ENCODE data around the gene FOXN1.
"Not testable (repeated sequence)": the region's sequence is repeated elsewhere in the genome, so short reads cannot be mapped to it uniquely, and the experiment has no call there.

Gene FOXN1, protein sequence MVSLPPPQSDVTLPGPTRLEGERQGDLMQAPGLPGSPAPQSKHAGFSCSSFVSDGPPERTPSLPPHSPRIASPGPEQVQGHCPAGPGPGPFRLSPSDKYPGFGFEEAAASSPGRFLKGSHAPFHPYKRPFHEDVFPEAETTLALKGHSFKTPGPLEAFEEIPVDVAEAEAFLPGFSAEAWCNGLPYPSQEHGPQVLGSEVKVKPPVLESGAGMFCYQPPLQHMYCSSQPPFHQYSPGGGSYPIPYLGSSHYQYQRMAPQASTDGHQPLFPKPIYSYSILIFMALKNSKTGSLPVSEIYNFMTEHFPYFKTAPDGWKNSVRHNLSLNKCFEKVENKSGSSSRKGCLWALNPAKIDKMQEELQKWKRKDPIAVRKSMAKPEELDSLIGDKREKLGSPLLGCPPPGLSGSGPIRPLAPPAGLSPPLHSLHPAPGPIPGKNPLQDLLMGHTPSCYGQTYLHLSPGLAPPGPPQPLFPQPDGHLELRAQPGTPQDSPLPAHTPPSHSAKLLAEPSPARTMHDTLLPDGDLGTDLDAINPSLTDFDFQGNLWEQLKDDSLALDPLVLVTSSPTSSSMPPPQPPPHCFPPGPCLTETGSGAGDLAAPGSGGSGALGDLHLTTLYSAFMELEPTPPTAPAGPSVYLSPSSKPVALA

DNA sequence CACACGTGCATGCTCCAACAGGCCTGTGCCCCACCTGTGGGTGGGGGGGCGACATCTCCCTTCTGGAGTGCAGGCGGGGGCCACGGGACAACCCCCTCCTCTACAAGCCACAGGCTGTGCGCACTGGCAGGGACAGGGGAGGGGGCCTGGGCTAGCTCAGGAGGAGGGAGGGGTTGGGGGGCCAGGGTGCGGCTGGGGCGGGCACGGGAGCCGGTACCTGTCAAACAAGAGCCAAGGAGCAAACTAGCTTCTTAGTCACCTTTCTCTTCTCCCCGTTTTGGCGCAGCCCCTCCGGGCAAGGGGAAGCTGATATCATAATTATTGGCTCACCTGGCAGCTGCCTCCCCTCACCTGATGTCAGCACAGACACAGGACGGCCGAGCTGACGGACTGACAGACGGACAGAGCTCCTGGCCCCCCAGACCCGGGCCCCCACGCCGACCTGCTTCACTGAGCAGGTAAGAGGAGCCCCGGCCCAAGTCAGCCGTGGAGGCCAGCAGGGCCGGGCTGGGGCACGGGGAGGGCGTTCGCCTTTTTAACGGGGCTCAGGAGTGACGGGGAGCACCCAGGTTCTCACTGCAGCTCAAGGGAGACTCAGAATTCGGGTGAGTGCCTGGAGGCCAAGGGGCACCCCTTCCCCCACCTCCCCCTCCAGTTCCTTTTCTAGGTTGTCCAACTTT, at the start of gene FOXN1:
Gene FOXN1 (plus strand): TSS at position 363 of the 680 bp plus-strand sequence. CDS start 17,622 bp downstream, outside the sequence.
- no peak for DNase-seq

GRCh38 chr17:28457890-28458289, 48.3 kb upstream of the FOXN1 start:
- no peak for DNase-seq

DNA sequence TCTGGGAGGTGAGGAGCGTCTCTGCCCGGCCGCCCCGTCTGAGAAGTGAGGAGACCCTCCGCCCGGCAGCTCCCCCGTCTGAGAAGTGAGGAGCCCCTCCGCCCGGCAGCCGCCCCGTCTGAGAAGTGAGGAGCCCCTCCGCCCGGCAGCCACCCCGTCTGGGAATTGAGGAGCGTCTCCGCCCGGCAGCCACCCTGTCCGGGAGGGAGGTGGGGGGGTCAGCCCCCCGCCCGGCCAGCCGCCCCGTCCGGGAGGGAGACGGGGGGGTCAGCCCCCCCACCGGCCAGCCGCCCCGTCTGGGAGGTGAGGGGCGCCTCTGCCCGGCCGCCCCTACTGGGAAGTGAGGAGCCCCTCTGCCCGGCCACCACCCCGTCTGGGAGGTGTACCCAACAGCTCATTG, 47.3 kb upstream of the FOXN1 start:
- not testable (repeated sequence) for DNase-seq

DNA sequence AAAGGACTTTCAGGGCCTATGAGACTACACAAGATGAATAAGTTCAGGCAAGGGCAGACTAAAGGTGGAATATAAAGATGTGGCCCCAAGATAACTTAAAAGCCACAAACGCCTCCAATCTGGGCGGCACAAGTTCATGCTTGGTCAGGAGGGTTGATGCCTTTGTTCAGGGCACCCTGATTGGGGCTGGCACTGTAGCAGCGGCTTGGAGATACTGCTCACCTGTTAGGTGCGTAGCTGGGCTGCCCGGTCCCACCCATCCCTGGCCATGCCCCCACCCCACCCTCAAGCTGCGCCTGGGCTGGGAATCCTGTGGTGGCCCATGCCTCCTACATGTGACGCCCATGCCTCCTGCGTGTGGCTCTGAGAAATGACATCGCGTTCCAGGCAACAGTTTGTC, 45.2 kb upstream of the FOXN1 start:
- DNase-seq = no peak

GRCh38 chr17:28466001-28466400, 40.1 kb upstream of the FOXN1 start:
- no peak for DNase-seq

- no peak for DNase-seq
These were observed 39.6 kb upstream of the FOXN1 start for GRCh38 chr17:28466521-28467048.

- DNase-seq = no peak
These were observed 38.6 kb upstream of the FOXN1 start for GRCh38 chr17:28467456-28468025.

DNA sequence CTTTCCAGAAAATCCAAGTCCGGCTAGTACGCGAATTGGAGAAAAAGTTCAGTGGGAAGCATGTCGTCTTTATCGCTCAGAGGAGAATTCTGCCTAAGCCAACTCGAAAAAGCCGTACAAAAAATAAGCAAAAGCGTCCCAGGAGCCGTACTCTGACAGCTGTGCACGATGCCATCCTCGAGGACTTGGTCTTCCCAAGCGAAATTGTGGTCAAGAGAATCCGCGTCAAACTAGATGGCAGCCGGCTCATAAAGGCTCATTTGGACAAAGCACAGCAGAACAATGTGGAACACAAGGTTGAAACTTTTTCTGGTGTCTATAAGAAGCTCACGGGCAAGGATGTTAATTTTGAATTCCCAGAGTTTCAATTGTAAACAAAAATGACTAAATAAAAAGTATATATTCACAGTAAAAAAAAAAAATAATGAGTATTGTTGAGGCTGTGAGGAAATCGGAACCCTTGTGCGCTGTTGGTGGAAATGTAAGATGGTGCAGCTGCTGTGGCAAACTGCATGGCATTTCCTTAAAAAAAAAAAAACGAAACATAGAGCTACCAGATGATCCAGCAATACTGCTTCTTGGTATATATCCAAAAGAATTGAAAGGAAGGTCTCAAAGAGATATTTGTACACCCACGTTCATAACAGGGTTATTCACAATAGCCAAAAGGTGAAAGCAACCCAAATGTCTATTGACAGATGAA, 38.0 kb upstream of the FOXN1 start:
- not testable (repeated sequence) for DNase-seq

GRCh38 chr17:28468781-28469180, 37.4 kb upstream of the FOXN1 start:
- DNase-seq = no peak

GRCh38 chr17:28469376-28469775, 36.8 kb upstream of the FOXN1 start:
- no peak for DNase-seq

DNA sequence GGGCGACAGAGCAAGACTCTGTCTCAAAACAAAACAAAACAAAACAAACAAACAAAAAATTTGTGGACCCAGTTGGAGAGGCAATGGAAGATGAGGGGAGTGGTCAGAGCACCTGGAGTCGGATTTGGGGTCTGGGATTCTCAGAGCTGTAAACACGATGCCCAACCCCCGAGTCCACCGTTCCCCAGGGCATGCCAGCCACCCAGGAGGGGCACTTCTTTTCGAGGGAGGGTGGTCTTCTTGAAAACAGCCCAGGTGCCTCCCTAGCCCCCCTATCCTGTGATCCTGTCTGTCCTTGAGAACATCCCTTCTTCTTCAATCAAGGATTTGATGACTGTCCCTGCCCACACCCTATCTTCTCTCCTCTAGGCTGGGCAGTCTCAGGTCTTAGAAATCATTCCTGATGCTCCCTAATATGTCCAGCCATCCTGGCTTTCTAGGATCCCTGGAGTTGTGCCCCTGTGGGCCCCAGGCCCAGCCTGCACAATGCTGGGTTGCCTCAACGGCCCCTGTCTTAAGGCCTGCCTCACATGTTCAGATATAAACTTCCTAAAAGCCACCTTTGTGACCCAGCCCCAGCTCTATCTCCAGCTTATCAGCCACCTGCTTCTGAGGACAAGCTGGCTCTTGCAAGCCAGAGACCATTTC, 35.8 kb upstream of the FOXN1 start:
- DNase-seq = no peak

- DNase-seq = no peak
These were observed 35.2 kb upstream of the FOXN1 start for GRCh38 chr17:28470914-28471366.

- no peak for DNase-seq
These were observed 34.4 kb upstream of the FOXN1 start for GRCh38 chr17:28471531-28472342.

DNA sequence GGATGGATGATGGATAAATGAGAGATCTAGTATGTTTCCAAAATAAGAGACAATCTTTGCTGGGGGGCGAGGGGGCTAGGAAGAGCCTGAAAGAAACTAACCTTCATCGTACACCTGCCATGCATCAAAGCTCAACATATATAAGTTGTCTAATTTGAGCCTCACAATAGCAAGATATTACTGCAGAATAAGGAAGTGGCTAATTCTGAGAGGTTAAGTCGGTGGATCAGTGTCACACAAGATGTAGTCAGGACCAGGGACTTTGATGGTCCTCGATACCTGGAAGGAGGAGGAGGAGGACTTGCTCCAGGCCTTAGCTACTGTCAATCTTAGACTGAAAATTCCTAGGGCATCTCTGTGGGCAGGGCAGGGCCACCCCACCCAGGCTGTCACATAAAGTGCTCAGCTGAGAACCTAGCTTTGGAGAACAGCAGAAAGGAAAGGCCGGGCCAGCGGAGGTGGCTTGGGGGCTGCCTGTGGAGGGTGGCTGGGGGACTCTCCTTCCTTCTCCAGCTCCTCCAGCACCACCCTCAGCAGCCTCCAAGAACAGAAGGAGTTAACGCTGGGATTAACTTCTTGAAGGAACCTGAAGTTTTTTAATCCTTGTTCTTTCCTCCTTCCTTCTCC, 33.2 kb upstream of the FOXN1 start:
- DNase-seq = no peak

- no peak for DNase-seq
These were observed 32.6 kb upstream of the FOXN1 start, which contains the start of gene SLC13A2 for GRCh38 chr17:28473542-28473941. TSS of gene SLC13A2 (plus strand) at chr17:28473644. CDS start at chr17:28473713, 69 bp downstream.

DNA sequence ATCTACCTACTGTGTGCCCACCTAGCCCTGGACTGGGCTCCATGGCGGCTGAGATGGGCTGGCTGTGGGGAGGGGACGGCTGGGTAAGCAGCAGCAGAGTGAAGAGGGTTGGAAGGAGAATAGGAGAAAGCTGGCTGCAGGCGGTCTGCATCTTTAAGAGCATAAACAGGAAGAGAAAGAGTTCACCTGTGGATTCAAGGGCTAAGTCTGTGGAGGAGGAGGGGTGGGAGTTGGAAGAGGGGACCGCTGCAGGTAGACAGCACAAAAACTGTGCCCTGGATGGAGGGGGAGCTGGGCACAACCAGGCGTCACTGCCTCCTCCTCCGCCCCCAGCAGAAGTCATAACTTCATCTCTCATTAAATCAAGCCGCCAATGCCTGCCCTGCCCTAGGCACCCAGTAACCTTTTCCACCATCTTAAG, 32.0 kb upstream of the FOXN1 start:
- DNase-seq = no peak

GRCh38 chr17:28475151-28475900, 30.8 kb upstream of the FOXN1 start:
- no peak for DNase-seq

DNA sequence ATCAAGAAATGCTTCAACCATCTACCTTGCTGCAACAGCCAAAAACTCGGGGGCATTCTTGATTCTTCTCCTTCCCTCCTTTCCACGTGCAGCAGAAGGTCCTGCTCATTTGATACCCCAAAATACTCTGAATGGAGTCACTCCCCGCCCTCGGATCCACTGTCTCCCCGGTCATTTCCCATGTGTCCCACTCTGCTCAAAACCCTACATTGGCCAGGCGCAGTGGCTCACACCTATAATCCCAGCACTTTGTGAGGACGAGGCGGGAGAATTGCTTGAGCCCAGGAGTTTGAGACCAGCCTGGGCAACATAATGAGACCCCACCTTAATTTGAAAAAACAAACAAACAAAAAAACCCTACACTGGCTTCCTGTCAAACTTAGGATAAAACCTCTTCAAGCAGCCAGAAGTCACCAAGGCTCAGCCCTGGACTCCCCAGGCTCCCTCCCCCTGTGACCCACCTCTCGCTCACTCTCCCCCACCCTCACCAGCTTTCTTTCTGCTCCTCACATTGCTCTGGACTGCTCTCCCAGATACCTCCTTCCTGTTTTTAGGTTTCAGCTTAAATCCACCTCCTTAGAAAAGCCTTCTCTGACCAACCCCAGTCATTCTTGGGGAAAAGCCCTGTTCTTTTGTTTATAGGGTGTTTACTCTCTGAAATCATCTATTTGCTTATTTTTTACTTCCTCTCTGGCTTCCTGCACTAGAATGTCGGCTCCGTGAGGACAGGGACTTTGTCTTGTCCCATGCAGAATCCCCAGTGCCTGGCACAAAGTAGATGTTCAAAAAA, 29.9 kb upstream of the FOXN1 start:
- DNase-seq = no peak

DNA sequence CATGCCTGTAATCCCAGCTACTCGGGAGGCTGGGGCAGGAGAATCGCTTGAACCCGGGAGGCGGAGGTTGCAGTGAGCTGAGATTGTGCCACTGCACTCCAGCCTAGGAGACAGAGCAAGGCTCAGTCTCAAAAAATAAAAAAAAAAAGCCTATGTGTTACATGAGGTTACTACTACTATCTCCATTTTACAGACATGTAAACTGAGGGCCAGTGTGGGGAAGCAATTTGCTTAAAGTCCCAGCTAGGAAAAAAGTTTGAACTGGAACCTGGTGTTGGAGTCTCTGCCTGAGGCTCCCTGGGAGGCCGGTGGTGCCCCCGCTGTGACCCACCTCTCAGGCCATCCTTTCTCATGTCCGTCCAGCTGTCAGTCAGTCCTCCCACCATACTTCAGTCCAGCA, 28.2 kb upstream of the FOXN1 start:
- DNase-seq = no peak
